HG03571 (cell line): ENCODE results near the gene NDUFS5.
"Not testable (repeated sequence)": the region's sequence is repeated elsewhere in the genome, so short reads cannot be mapped to it uniquely, and the experiment has no call there.

Experiments used
- ATAC-seq: cut with Tn5 transposase; IDR thresholded peaks from one replicate; pipeline ENCODE4 v1.9.1; 2021; ENCODE audit not compliant: unreplicated experiment

Gene NDUFS5

GRCh38 chr1:39026051-39026865 is at the start of gene NDUFS5:
Gene NDUFS5, plus strand, starts transcription at chr1:39026350. Its CDS starts 2,375 bp downstream, at chr1:39028725.
- ATAC-seq, result peak; percentile 85

GRCh38 chr1:38977399-38978244 is 48.5 kb upstream of the NDUFS5 start:
- ATAC-seq, result not testable (repeated sequence)

GRCh38 chr1:38978245-38978542 is 48.0 kb upstream of the NDUFS5 start:
- ATAC-seq, result not testable (repeated sequence)

GRCh38 chr1:38979380-38979779 is 46.8 kb upstream of the NDUFS5 start:
- not testable (repeated sequence) for ATAC-seq

- ATAC-seq, result no peak
Observed at GRCh38 chr1:38989979-38990378, 36.2 kb upstream of the NDUFS5 start.

GRCh38 chr1:38990386-38990737 is 35.8 kb upstream of the NDUFS5 start:
- no peak for ATAC-seq

DNA sequence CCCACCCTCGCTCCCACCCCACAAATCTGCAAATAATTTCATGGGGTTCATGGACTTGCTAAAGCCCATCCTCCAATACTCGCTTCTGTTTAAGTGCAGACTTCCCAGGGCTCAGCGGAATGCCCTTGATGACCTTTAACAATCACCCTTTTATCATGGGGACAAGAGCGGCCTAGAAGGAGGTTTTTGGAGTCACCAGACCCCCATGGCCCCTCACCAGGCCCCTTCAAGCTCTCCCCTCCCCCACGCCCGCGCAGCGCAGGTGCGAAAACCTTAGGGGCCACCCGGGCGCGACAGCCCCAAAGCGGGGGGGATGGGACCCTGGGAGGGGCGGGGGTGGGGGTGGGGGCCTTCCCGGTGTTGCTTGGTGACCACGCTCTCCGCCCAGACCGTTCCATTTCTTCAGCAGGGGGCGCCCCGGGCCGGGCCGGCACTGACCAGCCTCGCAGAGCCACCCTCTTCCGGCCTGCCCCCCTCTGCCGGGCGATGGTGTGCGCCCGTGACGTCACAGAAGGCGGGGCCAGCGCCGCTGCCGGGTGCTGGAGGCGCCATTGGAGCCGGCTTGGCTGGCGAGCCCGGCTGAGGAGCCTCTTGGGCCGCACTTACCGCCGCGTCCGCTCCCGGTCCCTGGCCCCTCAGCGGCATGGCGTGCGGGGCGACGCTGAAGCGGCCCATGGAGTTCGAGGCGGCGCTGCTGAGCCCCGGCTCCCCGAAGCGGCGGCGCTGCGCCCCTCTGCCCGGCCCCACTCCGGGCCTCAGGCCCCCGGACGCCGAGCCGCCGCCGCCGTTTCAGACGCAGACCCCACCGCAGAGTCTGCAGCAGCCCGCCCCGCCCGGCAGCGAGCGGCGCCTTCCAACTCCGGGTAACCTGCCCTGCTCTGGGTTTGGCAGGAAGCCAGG is 35.2 kb upstream of the NDUFS5 start, which contains the start of gene AKIRIN1:
Gene AKIRIN1 (plus strand): TSS at position 539 of the 900 bp plus-strand sequence. CDS start 105 bp downstream, at position 644.
- ATAC-seq, result peak; percentile 86

DNA sequence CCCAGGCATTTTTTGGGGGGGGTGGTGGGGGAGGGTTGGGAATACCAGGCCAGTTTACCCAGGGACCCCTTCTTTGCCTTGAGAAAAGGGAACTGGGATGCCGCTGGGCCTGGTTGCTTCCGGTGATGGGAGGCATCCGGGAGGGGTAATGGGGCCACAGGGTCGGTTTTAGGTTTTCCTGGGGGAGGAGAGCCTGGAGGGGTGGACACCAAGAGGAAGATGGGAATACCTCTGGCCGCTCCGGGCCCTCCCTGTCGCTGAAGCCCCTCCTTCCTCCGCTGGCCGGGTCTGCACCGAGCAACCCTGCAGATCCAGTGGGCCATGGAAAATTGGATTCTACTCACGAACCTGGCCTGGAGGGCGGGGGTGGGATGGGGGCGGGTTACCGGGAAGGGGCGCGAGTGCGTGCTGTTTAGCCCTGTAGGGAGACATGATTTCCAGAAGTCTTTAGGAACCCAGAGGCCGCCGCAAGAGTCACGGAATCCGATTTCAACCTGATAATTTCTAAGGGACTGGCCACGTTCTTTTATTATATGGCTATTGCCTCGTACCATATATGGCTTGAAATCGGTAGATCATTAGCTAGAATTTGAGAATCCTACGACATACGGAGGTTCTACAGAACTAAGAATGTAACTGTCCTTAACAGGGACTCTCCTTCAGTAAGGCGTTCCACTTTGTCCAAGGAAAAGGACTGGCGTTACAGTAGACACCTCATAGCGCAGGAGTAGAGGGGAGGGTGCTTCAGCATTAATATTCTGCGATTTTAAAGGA is 34.3 kb upstream of the NDUFS5 start:
- no peak for ATAC-seq

GRCh38 chr1:38992412-38993111 is 33.6 kb upstream of the NDUFS5 start:
- ATAC-seq, result no peak

GRCh38 chr1:38994196-38994595 is 32.0 kb upstream of the NDUFS5 start:
- ATAC-seq, result no peak

- no peak for ATAC-seq
Observed at GRCh38 chr1:38997034-38997900, 28.9 kb upstream of the NDUFS5 start.

- no peak for ATAC-seq
Observed at GRCh38 chr1:38997901-38998190, 28.3 kb upstream of the NDUFS5 start.

DNA sequence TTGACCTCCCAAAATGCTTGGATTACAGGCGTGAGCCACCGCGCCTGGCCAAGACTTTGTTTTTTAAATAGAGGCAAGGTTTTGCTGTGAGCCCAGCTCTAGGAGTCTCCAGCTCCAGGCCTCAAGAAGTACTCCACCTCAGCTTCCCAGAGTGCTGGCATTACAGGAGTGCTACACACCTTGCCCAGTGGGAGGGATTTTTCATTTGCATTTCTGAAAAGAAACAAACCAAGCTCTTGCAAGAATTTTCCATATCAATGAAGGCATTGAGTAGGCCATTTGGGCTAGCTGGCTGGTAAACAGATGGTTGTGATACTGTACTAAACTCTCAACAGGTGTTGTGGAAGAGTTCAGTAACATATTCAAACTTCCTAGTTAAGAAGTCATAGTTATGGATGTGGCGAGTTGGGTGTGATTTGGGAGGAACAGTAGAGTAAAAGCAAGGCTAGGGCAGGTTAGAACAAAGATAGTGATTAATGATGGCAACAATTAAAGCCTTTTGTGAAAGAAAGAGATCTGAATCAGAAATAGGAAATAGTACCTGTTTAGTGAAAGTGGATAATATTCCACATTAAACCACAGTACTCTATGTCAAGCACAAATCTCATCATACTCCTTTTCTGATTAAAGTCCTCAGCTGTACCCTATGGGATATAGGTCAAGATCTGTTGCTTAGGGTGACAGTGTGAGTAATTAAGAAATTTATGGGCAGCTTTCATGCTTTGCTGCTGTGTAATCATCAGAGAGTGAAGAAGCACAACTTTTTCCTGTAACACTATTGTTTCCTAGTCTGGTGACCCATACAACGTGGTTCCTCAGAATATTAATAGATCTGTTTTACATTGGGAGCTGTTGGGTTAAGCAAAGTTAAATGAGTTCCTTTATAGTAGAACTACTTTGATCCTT is 24.4 kb upstream of the NDUFS5 start:
- ATAC-seq, result no peak

DNA sequence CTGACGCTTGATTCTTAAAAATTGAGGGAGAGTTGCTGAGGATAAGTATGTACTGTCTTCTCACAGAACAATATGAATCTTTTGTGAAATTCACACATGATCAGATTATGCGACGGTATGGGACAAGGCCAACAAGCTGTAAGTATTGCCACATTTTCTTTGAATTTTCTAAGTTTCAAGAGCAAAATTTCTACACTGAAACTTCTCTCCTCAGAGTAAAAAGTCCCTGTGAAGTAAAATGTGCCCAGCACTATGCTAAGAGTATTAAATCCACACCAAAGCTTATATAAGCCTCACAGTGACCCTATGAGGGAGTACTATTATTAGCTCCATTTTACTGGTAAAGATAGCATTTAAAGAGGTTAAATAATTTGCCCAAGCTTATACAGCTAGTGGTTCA is 22.9 kb upstream of the NDUFS5 start:
- no peak for ATAC-seq

DNA sequence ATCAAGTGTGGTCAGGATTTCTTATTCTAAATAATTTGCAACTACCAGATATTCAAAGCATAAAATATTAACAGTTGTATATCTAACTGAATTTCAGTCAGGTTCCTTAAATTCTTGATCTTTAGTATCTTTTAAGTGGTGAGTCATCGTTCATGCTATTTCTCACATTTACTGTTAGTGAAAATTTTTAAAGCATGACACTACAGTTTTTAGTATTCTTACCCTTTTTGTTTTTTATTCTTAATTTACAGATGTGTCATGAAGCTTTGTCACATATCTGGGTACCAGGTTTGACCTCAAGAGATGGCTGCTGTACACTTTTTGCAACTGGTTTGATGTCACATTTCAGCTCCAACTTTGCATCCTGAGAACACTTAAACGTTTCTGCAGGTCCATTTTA is 22.4 kb upstream of the NDUFS5 start:
- no peak for ATAC-seq

- no peak for ATAC-seq
Observed at GRCh38 chr1:39006287-39006686, 19.9 kb upstream of the NDUFS5 start.

DNA sequence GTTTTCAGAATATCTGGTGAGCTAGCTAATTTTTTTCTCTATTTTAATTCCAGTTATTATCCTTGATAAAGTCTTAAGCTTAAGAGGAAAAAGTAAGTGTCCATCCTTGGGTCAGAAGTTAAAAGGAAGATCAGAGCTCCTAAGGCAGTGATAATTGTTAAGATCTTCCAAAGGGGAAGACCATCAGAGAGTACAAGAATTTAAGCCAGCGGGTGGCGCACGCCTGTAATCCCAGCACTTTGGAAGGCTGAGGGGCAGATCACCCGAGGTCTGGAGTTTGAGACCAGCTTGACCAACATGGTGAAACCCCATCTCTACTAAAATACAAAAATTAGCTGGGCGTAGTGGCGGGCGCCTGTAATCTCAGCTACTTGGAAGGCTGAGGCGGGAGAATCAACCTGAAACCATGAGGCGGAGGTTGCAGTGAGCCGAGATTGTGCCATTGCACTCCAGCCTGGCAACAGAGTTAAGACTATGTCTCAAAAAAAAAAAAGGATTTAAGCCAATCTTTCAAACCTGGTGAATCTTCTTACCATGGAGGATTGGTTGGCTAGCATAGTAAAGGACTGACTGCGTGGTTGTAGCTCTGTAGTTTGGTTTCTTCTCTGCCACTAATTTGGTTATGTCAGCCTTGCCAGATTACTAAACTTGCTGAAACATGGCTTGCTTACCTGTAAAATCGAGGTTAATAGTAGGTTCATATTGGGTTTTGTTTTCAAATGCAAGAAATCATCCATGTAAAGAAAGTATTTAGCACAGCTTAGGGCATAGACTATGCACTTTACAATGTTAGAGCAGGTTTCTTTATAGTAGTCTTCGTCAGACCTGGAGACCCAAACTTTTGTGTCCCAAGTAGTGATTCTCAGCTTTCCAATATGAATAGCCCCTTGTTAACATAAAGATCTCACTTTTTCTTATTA is 19.2 kb upstream of the NDUFS5 start:
- ATAC-seq, result no peak
